IPS DF 4.7 (cell line): ENCODE results near the gene GNB5.
"Not testable (repeated sequence)": the region's sequence is repeated elsewhere in the genome, so short reads cannot be mapped to it uniquely, and the experiment has no call there.

Experiments
- DNase-seq: peaks from one replicate; pipeline ENCODE4 v3.0.0-alpha.2; 2013; ENCODE audit warnings: low spot score; ENCODE audit errors: extremely low read depth

Gene GNB5

GRCh38 chr15:52113708-52114107 lies 77.5 kb downstream of the GNB5 start:
- DNase-seq = no peak

GRCh38 chr15:52113235-52113634 lies 78.0 kb downstream of the GNB5 start:
- no peak for DNase-seq

- DNase-seq = no peak
Observed at GRCh38 chr15:52112203-52112750, 78.9 kb downstream of the GNB5 start.

GRCh38 chr15:52111517-52112202 lies 79.5 kb downstream of the GNB5 start:
- DNase-seq = no peak

GRCh38 chr15:52109559-52110451 lies 81.4 kb downstream of the GNB5 start:
- DNase-seq = no peak

GRCh38 chr15:52107238-52107637 lies 84.0 kb downstream of the GNB5 start:
- no peak for DNase-seq

- no peak for DNase-seq
Observed at GRCh38 chr15:52106641-52107040, 84.6 kb downstream of the GNB5 start.

- no peak for DNase-seq
Observed at GRCh38 chr15:52105846-52106245, 85.3 kb downstream of the GNB5 start.

- no peak for DNase-seq
Observed at GRCh38 chr15:52104532-52105004, 86.6 kb downstream of the GNB5 start.

GRCh38 chr15:52103217-52104207 lies 87.7 kb downstream of the GNB5 start:
- no peak for DNase-seq

GRCh38 chr15:52102463-52102862 lies 88.7 kb downstream of the GNB5 start:
- no peak for DNase-seq

- no peak for DNase-seq
Observed at GRCh38 chr15:52101542-52102323, 89.5 kb downstream of the GNB5 start.

- no peak for DNase-seq
Observed at GRCh38 chr15:52100807-52101442, 90.3 kb downstream of the GNB5 start.

- DNase-seq = no peak
Observed at GRCh38 chr15:52099651-52100272, 91.4 kb downstream of the GNB5 start.

GRCh38 chr15:52098323-52098722 lies 92.9 kb downstream of the GNB5 start:
- no peak for DNase-seq

GRCh38 chr15:52097180-52097579 lies 94.0 kb downstream of the GNB5 start:
- DNase-seq = no peak

GRCh38 chr15:52096536-52096935 lies 94.7 kb downstream of the GNB5 start:
- not testable (repeated sequence) for DNase-seq

- DNase-seq = no peak
Observed at GRCh38 chr15:52095597-52096262, 95.5 kb downstream of the GNB5 start.
